Lower leg skin (tissue), 3 donors: ENCODE data around the gene ZFHX3.

Experiments
- POLR2A ChIP-seq, 2 donors: fragments of 450-650 bp; IDR thresholded peaks; one replicate each; pipeline ENCODE4 v1.6.1; 2016 to 2017; ENCODE audit warnings: antibody characterized with exemption in 2 of 2, mild to moderate bottlenecking in 1 of 2, moderate library complexity in 1 of 2
- TF ChIP-seq, protein P1 (sequence below), 3 donors: fragments of 450-650 bp; IDR thresholded peaks; one replicate each; pipeline ENCODE4 v1.5.1; 2016; ENCODE audit warnings: antibody characterized with exemption in 3 of 3, mild to moderate bottlenecking in 3 of 3, moderate library complexity in 2 of 3

DNA sequence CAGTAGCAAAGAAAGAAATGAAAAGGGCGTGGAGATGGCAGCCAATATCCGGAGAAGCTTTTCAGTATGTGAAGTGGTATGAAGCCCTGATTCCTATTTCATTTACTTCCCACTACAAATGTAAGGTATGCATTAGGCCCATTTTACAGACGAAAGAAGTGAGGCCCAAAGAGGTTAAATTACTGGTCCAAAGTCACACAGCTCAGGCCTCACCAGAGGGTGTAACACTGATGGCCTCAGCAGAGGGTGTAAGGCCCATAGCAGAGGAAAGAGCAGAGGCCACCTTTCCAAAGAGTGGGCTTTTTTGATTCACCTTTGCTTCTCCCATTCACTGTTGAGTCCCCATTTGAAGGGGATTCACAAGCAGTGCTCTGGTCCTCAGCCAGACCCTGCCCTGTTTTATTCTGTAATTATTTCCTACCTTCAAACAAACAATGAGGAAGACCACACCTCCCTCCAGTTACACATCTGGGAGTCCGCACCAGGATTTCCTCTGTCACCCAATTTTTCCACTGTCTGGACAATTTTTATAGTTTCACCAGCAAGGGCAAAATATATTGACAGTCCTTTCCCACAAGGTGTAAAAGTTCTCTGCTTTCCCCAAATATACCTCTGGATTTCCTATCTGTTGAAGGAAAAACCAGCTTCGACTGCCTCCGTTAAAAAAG, 7.1 kb downstream of the ZFHX3 start:
- TF ChIP-seq, protein P1, sequence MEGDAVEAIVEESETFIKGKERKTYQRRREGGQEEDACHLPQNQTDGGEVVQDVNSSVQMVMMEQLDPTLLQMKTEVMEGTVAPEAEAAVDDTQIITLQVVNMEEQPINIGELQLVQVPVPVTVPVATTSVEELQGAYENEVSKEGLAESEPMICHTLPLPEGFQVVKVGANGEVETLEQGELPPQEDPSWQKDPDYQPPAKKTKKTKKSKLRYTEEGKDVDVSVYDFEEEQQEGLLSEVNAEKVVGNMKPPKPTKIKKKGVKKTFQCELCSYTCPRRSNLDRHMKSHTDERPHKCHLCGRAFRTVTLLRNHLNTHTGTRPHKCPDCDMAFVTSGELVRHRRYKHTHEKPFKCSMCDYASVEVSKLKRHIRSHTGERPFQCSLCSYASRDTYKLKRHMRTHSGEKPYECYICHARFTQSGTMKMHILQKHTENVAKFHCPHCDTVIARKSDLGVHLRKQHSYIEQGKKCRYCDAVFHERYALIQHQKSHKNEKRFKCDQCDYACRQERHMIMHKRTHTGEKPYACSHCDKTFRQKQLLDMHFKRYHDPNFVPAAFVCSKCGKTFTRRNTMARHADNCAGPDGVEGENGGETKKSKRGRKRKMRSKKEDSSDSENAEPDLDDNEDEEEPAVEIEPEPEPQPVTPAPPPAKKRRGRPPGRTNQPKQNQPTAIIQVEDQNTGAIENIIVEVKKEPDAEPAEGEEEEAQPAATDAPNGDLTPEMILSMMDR (IDR thresholded peaks at IDR 0.05), result no peak
- no peak for TF ChIP-seq POLR2A (IDR thresholded peaks at IDR 0.05)
